ENCODE measurements around the gene LRPAP1.
"Not testable (repeated sequence)": the region's sequence is repeated elsewhere in the genome, so short reads cannot be mapped to it uniquely, and the experiment has no call there.

Gene LRPAP1

GRCh38 chr4:3551366-3551765 is 19.1 kb upstream of the LRPAP1 start:
- H2BK12ac ChIP-seq (ENCODE audit: low read length in 2 of 2); H3K4me1 ChIP-seq (ENCODE audit: control insufficient read depth, insufficient read depth, low read depth, low read length); H4K8ac ChIP-seq (ENCODE audit: low read length); H3K4me2 ChIP-seq (ENCODE audit: low read length, poor library complexity, severe bottlenecking); H3K23ac ChIP-seq (ENCODE audit: low read length in 2 of 2); H3K36me3 ChIP-seq (ENCODE audit: control insufficient read depth in 1 of 2, insufficient read depth in 2 of 2, low read depth in 1 of 2, low read length in 2 of 2); H3K18ac ChIP-seq (ENCODE audit: low read depth in 1 of 2, low read length in 2 of 2); H2BK15ac ChIP-seq (ENCODE audit: low read depth, poor library complexity, severe bottlenecking); DNase-seq; H3K27me3 ChIP-seq (ENCODE audit: control insufficient read depth in 1 of 2, insufficient read depth in 1 of 2, low read length in 2 of 2); H2AK5ac ChIP-seq (ENCODE audit: low read length, severe bottlenecking); H3K9me3 ChIP-seq (ENCODE audit: control insufficient read depth, low read length); H4K91ac ChIP-seq (ENCODE audit: low read length); H2AFZ ChIP-seq (ENCODE audit: low read depth, low read length); H3K79me1 ChIP-seq (replicated peaks; ENCODE audit: low read length, poor library complexity, severe bottlenecking); H3K4me3 ChIP-seq (ENCODE audit: insufficient read depth in 1 of 2, low read depth in 1 of 2, low read length in 2 of 2); H2BK5ac ChIP-seq (ENCODE audit: low read depth, low read length, poor library complexity, severe bottlenecking); H3K27ac ChIP-seq (ENCODE audit: low read length, poor library complexity, severe bottlenecking); H3K9ac ChIP-seq (ENCODE audit: low read length); H2BK120ac ChIP-seq (ENCODE audit: low read depth, low read length); H3K4ac ChIP-seq (ENCODE audit: low read depth in 1 of 2, low read length in 2 of 2); H3K14ac ChIP-seq (ENCODE audit: low read length in 2 of 2): not testable (repeated sequence)
- WGBS: no CpG with 5 or more reads among the region's 7 CpGs

DNA sequence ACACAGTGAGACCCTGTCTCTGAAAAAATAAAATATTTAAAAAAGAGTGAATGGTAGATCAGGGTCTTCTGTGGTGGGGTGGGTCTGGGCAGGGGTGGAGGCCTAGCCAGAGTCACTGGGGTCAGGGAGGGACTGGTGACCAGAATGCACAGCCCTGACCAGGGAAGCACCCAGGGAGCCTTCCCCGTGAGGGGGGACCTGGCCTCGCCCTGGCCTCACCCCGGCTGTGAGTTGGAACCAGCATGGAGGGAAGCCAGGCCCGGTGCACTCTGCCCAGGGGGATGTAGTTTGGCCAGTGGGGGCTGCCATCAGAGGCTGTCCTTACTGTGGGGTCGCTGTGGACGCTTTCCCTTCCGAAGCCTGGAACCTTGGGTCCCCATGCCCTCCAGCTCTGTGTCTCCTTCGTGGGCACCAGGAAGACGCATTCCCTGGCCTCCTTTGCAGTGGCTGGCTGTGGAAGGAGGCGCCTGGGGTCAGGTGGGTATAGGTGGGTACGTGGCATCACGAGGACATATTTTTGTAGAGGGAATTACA is 18.6 kb upstream of the LRPAP1 start:
- H2AFZ ChIP-seq (ENCODE audit: low read depth, low read length); H3K79me1 ChIP-seq (replicated peaks; ENCODE audit: low read length, poor library complexity, severe bottlenecking); H2BK120ac ChIP-seq (ENCODE audit: low read depth, low read length); H3K9me3 ChIP-seq (ENCODE audit: control insufficient read depth, low read length); H3K4me3 ChIP-seq (ENCODE audit: insufficient read depth in 1 of 2, low read depth in 1 of 2, low read length in 2 of 2); H3K18ac ChIP-seq (ENCODE audit: low read depth in 1 of 2, low read length in 2 of 2); H3K9ac ChIP-seq (ENCODE audit: low read length); H3K4me2 ChIP-seq (ENCODE audit: low read length, poor library complexity, severe bottlenecking); H4K8ac ChIP-seq (ENCODE audit: low read length); H3K4ac ChIP-seq (ENCODE audit: low read depth in 1 of 2, low read length in 2 of 2); H4K91ac ChIP-seq (ENCODE audit: low read length); H3K27ac ChIP-seq (ENCODE audit: low read length, poor library complexity, severe bottlenecking); H2BK15ac ChIP-seq (ENCODE audit: low read depth, poor library complexity, severe bottlenecking); H2BK5ac ChIP-seq (ENCODE audit: low read depth, low read length, poor library complexity, severe bottlenecking); H3K4me1 ChIP-seq (ENCODE audit: control insufficient read depth, insufficient read depth, low read depth, low read length); H3K27me3 ChIP-seq (ENCODE audit: control insufficient read depth in 1 of 2, insufficient read depth in 1 of 2, low read length in 2 of 2); H3K23ac ChIP-seq (ENCODE audit: low read length in 2 of 2); H3K36me3 ChIP-seq (ENCODE audit: control insufficient read depth in 1 of 2, insufficient read depth in 2 of 2, low read depth in 1 of 2, low read length in 2 of 2); H2BK12ac ChIP-seq (ENCODE audit: low read length in 2 of 2); DNase-seq; H3K14ac ChIP-seq (ENCODE audit: low read length in 2 of 2); H2AK5ac ChIP-seq (ENCODE audit: low read length, severe bottlenecking): not testable (repeated sequence)
- WGBS: 83% methylated on average over 9 of the region's 12 CpGs

- not testable (repeated sequence) for H3K4me1 ChIP-seq (ENCODE audit: control insufficient read depth, insufficient read depth, low read depth, low read length); H2AFZ ChIP-seq (ENCODE audit: low read depth, low read length); H2BK5ac ChIP-seq (ENCODE audit: low read depth, low read length, poor library complexity, severe bottlenecking); H3K4ac ChIP-seq (ENCODE audit: low read depth in 1 of 2, low read length in 2 of 2); H3K27ac ChIP-seq (ENCODE audit: low read length, poor library complexity, severe bottlenecking); H3K4me3 ChIP-seq (ENCODE audit: insufficient read depth in 1 of 2, low read depth in 1 of 2, low read length in 2 of 2); H3K18ac ChIP-seq (ENCODE audit: low read depth in 1 of 2, low read length in 2 of 2); DNase-seq; H3K36me3 ChIP-seq (ENCODE audit: control insufficient read depth in 1 of 2, insufficient read depth in 2 of 2, low read depth in 1 of 2, low read length in 2 of 2); H3K14ac ChIP-seq (ENCODE audit: low read length in 2 of 2); H2BK12ac ChIP-seq (ENCODE audit: low read length in 2 of 2); H3K4me2 ChIP-seq (ENCODE audit: low read length, poor library complexity, severe bottlenecking); H2AK5ac ChIP-seq (ENCODE audit: low read length, severe bottlenecking); H3K9me3 ChIP-seq (ENCODE audit: control insufficient read depth, low read length); H3K27me3 ChIP-seq (ENCODE audit: control insufficient read depth in 1 of 2, insufficient read depth in 1 of 2, low read length in 2 of 2); H3K23ac ChIP-seq (ENCODE audit: low read length in 2 of 2); H4K8ac ChIP-seq (ENCODE audit: low read length); H3K9ac ChIP-seq (ENCODE audit: low read length); H2BK15ac ChIP-seq (ENCODE audit: low read depth, poor library complexity, severe bottlenecking); H3K79me1 ChIP-seq (replicated peaks; ENCODE audit: low read length, poor library complexity, severe bottlenecking); H2BK120ac ChIP-seq (ENCODE audit: low read depth, low read length); H4K91ac ChIP-seq (ENCODE audit: low read length)
- WGBS: 100% methylated on average over 2 of the region's 6 CpGs
These were observed 17.8 kb upstream of the LRPAP1 start for GRCh38 chr4:3550041-3550440.

DNA sequence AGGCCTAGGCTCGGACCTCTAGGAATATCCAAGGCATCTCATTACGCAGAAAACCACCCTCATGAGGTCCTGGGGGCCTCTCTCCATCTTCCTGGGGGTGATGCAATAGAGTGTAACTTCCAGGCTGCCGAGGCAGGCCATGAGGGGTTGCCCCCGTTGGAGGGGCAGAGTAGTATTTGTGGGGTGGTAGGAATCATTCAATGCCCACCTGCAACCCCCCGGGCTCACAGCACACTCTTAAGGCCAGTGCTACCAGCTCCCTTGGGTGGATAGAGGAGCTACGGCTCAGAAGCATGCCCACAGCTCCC is 17.4 kb upstream of the LRPAP1 start:
- H3K4me2 ChIP-seq (ENCODE audit: low read length, poor library complexity, severe bottlenecking); H2BK5ac ChIP-seq (ENCODE audit: low read depth, low read length, poor library complexity, severe bottlenecking); H3K4ac ChIP-seq (ENCODE audit: low read depth in 1 of 2, low read length in 2 of 2); H2BK15ac ChIP-seq (ENCODE audit: low read depth, poor library complexity, severe bottlenecking); H3K4me3 ChIP-seq (ENCODE audit: insufficient read depth in 1 of 2, low read depth in 1 of 2, low read length in 2 of 2); H2AFZ ChIP-seq (ENCODE audit: low read depth, low read length); H3K79me1 ChIP-seq (replicated peaks; ENCODE audit: low read length, poor library complexity, severe bottlenecking); H3K14ac ChIP-seq (ENCODE audit: low read length in 2 of 2); H3K9me3 ChIP-seq (ENCODE audit: control insufficient read depth, low read length); H3K4me1 ChIP-seq (ENCODE audit: control insufficient read depth, insufficient read depth, low read depth, low read length); H2AK5ac ChIP-seq (ENCODE audit: low read length, severe bottlenecking); H3K18ac ChIP-seq (ENCODE audit: low read depth in 1 of 2, low read length in 2 of 2); H3K36me3 ChIP-seq (ENCODE audit: control insufficient read depth in 1 of 2, insufficient read depth in 2 of 2, low read depth in 1 of 2, low read length in 2 of 2); H2BK120ac ChIP-seq (ENCODE audit: low read depth, low read length); H2BK12ac ChIP-seq (ENCODE audit: low read length in 2 of 2); H3K23ac ChIP-seq (ENCODE audit: low read length in 2 of 2); H4K91ac ChIP-seq (ENCODE audit: low read length); DNase-seq; H3K27me3 ChIP-seq (ENCODE audit: control insufficient read depth in 1 of 2, insufficient read depth in 1 of 2, low read length in 2 of 2); H4K8ac ChIP-seq (ENCODE audit: low read length); H3K9ac ChIP-seq (ENCODE audit: low read length); H3K27ac ChIP-seq (ENCODE audit: low read length, poor library complexity, severe bottlenecking): not testable (repeated sequence)
- WGBS: 59% methylated on average over 3 of the region's 6 CpGs

Data from mesenchymal stem cell (in vitro differentiated cells and primary cell).